SK-MEL-5 (cell line): ENCODE data around the gene KRT73. TPM values are rescaled to one million over a fixed set of nuclear protein-coding genes. Genes with fewer than 3 reads are reported as not detected.

Experiments used
- DNase-seq: peaks from one replicate; pipeline ENCODE4 v3.0.0-alpha.2; 2016; ENCODE audit warnings: low read depth, low spot score
- in situ Hi-C: cut with HindIII; loops from 2 replicates; pipeline ENCODE4 v1.10.0; 2016; ENCODE audit warnings: low sequenced_read_pairs, high pct_unique_total_duplicates, low pct_unique_long_range_greater_than_20kb
- total RNA-seq: library from RNA; depleted of rRNA; stranded (reverse); fragments of >200 nt; shearing (Covaris generic); gene quantifications from 2 replicates; pipeline ENCODE4 v1.2.3, GENCODE V29; 2014

Gene KRT73
- total RNA-seq, 1 experiment from 2014 or later, result not detected

DNA sequence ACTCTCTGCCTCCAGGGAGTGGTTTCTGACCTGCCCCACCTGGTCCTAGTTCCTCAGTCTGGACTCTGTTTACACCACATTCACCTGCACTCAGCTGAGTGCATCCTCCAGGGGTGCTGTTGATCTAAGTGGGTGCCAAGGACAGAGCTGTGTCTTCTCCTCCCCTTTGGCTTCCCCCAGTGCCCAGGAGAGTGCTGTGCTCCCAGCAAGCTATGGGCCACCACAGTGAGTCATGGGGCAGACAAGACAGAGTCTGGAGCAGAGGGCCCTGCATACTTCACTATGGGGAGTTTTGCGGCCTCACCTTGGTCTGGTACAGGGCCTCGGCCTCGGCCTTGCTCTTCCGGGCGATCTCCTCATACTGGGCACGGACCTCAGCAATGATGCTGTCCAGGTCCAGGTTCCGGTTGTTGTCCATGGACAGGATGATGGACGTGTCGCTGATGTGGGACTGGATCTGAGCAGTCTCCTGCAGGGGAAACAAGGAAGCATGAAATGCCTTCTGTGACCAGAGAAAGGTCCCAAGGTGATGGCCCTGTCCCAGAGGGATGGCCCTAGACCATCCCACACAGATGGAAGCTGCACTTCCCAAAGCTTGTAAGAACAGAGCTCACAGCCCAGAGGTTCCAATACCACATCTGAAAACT lies 4.9 kb downstream of the KRT73 start:
- in situ Hi-C loops, result no loop called here
- DNase-seq, result no peak

DNA sequence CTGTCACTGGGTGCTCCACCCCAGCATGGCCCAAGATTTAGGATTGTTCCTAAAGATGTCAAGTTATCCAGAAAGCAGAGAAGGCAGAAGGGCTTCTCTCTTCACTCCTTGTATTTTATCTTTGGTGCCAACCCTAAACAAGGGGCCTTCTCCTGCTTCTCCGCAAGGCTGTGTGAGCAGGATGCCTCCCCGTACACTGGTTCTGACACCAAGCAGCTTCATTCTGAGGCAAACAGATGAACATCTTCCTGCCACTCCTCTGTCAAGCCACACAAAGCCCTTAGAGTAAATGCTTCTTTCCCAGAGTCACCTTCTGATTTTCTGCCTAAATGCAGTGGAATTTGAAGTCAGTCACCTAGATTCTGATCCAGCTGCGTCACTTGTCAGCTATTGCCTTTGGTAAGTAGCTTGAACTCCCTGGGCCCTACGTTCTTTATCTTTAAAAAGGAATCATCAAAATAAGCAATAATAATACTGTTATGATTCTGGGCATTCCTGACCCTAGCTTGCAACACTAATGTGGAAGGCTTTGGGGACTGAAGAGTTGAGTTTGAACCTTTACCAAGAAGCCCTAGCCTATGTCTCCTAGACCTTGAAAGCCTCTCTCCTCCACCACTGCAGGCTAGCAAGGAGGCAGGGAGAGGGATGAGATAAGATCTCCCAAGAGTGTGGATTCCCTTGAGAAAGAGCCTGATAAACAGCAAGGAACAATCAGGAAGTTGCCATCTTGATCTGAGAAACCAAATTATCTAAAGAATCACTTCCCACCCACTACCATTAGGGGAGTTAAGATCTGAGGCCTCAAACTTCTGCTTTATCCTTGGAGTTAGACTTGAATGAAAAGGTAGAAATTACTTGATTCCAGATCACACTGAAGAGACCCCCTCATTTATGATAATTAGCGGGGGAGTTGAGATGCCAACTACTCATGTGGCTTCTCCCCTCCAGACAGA lies 5.7 kb downstream of the KRT73 start:
- DNase-seq, result no peak
- in situ Hi-C loops, result no loop called here

DNA sequence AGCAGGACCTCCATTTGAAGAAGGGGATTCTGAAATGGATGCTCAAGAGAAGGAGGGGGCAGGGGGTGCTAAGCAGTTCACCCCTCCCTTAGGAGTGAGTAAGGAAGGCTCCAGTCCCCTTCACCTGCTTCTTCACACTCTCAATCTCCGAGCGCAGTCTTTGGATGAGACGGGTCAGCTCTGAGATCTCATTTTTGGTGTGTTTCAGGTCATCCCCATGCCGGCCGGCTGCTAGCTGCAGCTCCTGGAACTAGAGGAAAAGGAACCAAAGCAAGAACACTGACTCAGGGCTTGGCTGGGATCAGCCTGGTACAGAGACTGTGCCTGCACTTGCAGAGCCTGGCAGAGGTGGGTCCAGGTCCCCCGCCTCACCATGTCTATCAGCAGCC lies 7.3 kb downstream of the KRT73 start:
- in situ Hi-C loops, result no loop called here
- no peak for DNase-seq

DNA sequence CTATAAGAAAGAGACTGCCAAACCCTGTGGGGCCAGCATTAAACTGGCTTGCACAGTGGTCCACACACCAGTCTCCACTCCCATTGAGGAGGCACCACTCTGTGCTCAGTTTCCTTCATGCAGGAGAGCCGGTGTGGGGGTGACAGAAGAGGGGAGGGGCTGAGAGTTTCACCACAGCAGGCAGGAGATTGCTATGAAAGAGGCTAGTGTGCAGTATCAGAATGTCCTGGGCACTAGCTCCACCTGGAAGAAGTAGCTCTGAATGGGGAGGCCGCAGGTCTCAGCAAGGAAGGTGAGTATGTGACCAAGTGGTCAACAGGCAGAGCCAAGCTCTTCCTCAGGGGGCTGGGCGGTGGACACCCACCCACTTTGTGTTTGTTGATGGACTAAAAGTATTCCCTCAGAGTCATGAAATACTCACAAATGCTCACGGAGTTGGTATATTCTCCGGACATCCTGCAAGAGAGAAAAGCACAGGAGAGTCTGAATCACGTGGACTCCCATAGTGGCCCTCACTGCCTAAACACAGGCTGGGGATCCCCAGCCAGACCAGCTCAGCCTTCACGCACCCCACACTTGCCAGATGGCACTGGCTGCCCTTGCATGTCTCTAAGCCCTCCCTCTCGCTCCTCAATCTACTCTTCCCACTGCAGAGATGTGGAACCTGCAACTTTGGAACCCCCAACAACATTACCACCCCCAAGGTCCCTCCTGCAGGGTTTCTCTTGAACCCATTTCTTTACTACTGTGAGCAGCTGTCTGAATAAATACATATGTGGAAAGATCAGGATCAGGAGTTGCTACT lies 9.3 kb downstream of the KRT73 start:
- in situ Hi-C loops, result no loop called here
- DNase-seq, result no peak

DNA sequence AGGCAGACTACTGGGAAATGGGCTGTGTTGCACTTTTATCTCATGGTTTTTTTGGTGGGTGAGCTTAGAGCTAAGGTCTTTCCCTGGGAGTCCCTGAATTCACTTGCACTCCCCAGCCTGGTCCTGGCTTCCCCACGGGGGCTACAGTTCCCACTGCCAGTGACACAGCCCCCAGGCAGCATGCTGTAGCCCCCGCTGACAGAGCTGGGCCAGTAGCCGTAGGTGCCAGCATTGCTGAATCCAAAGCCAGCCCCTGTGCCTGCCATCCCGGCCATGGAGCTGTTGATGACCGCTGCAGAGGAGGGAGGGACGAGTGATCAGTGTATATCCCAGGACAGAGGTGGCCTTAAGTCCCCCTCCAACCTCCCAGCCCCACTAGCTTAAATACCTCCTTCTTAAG lies 10.2 kb downstream of the KRT73 start:
- in situ Hi-C loops, result no loop called here
- no peak for DNase-seq

DNA sequence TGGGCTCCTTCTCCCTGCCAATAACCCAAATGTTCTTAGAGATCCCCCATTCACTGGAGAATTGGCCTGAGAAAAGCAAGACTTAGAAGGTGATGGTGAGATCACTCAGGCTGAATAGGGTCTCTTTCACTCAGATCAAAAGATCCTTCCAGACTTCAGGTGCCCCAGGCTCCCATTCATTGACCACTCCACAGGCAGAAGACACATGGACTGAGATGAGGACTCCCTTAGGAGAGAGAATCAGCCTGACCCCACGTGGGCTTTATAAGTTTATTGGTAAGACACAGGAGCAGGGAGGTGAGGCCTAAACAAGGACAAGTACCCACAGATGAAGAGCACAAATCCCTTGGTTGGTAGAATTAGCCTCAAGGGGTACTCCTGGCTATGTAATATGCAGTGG lies 11.0 kb downstream of the KRT73 start:
- in situ Hi-C loops, result no loop called here
- no peak for DNase-seq

DNA sequence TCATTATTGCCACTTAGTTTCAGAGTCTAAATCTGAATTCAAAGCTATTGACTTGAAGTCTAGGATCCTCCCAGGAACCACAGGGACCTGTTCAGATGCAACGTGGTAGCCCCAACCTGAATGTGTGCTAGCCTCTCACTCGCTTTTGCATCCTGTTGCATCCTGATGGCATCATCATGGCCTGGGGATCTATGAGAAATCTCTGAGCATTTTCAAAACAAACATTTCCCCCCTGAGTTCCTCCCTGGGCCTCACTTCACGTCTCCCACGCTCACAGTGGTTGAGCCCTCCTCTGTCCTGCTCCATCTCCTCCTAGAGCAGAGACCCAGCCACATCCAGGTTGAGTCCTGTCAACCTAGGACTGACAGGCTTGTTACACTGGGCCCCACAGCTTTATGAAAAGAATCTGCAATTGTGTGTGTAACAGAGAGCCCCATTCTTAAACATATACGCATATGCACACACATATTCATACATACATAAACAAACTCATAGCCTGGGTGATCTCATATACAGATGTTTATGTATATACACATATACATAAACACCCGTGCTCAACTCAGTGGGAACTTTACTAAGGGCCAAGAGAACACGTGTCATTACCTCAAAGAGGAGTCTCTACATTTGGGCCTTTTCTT lies 11.7 kb downstream of the KRT73 start:
- no peak for DNase-seq
- in situ Hi-C loops, result no loop called here

DNA sequence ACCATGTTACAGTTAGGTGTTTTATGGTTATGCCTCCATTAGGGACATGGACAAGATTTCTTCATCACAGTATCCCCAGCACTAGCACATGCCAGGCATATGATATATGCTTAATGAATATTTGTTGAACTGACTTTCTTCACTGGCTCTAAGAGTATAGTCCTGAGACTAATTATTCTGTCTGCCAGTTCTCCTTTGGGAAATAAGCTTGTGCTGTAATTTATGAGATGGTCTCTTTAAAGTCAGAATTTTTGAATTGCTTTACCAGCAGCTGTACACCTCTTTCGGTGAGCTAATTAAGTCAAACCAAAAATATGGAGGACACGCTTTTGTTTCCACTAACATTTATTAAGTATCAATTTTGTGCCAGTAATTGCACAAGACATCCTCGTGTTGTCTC lies 12.3 kb downstream of the KRT73 start:
- in situ Hi-C loops, result no loop called here
- DNase-seq, result no peak

DNA sequence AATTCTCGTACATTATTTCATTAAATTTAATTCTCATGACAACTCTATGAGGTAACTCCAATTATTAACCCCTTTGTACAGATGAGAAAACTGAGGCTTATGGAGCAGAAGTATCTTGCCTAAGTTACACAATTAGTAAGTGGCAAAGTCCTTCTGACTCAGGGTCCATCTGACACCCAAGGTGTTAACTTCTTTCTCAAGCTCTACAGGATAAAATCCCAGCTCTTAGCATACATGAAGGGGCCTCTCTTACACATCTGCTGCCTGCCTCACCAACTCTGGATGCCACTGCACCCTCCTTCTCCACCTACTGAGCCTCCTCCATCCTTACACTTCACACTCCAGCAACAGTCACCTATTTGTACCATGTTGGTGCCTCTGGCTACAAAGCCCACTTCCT lies 12.8 kb downstream of the KRT73 start:
- no peak for DNase-seq
- in situ Hi-C loops, result no loop called here

DNA sequence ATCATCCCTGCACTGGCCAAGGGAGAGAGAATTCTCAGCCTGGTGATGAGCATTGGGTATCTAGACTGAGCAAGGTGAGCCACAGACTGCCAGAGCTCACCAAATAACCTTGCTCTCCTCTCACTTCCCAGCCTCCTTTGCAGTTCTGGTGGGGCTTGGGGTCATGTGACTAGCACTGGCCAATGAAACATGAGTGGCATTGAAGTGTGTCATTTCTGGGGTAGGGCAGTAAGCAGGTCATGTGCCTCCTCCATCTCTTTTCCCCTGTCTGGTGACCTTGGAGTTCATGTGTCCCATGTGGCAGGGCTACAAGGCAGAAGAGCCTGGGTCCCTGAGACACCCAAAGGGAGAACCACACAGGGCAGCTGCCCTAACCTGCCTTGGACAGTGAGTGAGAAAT lies 13.5 kb downstream of the KRT73 start:
- in situ Hi-C loops, result no loop called here

DNA sequence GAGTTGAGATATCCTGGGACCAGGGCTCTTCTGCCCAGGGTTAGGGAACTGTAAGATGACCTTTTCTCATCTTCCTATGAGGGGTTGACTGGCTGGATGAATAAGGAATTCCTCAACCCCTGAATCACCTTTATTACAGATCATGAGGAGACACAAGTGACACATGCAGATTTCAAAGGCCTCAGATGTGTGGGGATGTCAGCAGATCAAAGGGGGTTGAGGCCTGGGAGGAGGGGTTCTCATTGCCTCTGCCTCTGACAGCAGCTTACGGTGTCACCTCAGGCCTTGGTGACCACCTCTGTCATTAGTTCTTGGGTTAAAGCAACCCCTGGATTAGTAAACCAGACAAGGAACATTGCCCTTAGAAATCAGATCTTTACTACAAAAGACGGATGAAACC lies 15.0 kb downstream of the KRT73 start:
- in situ Hi-C loops, result no loop called here

More for the DNA sequence above, 13.5 kb downstream of the KRT73 start:
- DNase-seq, result no peak

DNA sequence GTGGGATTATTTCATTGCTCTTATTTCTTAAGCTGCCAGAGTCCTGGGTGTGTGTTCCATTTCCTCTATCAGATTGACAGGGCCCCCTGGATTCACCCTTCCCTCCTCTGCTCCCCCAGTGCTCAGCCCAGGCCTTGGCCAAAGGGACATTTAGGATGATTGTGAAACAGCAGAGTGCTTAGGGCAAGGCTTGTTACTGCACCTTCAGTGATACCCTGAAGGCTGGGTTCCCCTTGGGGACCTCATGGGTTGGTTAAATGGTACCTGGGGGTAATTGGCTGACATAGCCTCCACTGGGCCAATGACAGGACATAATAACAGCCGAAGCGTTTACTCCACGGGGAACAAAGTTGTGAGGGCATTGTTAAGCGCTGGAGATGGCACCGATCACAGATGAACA lies 15.8 kb downstream of the KRT73 start:
- DNase-seq, result no peak
- in situ Hi-C loops, result no loop called here

More for the DNA sequence above, 15.0 kb downstream of the KRT73 start:
- DNase-seq, result no peak

DNA sequence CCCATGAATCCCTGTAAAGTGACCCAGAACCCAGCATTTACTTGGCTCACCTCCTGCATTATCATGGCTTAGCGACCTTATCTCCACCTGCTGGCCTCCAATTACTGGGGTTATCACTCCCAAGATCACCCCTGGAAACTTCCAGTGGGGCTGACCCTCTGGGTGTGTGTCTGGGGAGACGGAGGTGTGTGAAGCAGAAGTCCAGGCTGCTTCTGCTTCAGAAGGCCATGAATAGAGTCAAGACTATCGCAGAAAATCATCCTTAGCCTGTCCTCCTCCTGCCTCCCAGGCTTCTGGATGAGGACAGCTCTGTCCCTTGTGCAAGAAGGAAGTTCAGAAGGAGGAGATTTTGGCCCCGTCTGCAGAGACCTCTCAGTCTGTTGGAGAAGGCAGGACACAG lies 16.7 kb downstream of the KRT73 start:
- in situ Hi-C loops, result no loop called here
- DNase-seq, result no peak

DNA sequence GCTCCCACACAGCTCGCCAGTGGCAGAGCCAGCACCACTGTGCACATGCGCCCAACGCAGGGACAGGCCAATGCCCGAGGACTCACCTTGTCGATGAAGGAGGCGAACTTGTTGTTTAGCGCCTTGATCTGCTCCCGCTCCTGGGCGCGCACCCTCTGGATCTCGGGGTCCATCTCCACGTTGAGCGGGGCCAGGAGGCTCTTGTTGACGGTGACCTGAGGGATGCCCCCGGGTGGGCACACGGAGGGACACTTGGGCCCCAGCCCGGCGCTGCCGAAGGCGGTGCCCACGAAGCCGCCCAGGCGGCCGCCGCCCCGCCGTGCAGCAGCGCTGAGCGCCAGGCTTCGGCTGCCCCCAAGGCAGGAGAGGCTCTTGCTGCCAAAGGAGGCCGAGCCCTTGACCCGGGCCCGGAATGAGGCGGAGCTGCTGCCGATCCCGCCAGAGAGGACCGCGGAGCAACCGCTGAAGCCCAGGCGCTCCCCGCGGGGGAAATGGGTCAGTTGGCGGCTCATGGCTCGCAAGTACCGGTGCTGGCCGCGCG lies 17.3 kb downstream of the KRT73 start, which contains the start of gene KRT72:
KRT72 (minus strand) TSS at position 523 of the 541 bp plus-strand sequence; CDS start at position 512, 11 bp downstream.
- no peak for DNase-seq
- in situ Hi-C loops, result no loop called here

DNA sequence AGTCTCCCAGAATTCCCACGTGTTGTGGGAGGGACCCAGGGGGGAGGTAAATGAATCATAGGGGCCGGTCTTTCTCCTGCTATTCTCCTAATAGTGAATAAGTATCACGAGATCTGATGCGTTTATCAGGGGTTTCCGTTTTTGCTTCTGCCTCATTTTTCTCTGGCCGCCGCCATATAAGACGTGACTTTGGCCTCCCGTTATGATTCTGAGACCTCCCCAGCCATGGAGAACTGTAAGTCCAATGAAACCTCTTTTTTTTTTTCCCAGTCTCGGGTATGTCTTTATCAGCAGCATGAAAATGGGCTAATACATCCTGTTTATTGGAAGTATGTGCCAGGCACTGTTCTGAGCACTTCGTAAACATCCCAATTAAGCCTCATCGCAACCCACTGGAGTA lies 17.9 kb downstream of the KRT73 start:
- in situ Hi-C loops, result no loop called here
- DNase-seq, result no peak

DNA sequence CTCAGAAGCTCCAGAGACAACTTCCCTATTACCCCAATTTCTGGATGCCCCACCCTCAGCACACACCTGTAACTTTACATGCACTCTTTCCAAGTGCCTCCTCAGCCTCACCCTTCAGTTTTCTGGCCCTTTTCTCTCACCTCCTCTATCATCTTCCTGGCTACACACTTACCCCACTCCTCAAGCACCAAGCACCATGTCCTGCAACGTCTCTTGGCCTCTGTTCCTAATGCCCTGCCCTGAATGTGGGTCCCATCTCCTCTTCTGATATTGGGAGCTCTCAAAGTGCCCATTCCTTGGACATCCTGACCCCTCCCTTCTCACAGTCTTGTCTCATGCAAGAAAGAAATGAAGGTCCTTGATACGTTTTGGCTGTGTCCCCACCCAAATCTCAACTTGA lies 18.3 kb downstream of the KRT73 start:
- no peak for DNase-seq
- in situ Hi-C loops, result no loop called here

DNA sequence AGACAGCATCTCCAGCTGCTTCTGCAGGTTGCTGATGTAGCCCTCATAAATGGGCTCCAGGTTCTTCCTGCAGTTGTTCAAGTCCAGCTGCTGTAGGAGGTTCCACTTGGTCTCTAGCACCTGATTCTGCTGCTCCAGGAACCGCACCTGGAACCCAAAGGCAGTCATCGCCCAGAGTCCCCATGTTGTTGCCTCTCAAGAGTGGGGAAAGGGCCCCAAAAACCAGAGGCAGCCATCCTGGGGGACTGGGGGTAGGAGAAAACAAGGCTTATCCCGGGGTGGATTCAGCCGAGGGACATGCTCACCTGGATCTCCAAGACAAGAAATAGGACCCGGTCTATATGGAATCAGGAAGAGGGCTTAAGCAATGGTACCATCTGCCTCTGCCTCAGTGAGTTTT lies 19.4 kb downstream of the KRT73 start:
- in situ Hi-C loops, result no loop called here
- DNase-seq, result no peak
